Epidermal melanocyte (primary cell): Measurements from ENCODE around the gene NR2E3.

Source experiments
- DNase-seq: peaks from one replicate; pipeline ENCODE4 v3.0.0; 2011; ENCODE audit warnings: low spot score; ENCODE audit not compliant: insufficient read length

The NR2E3 gene

GRCh38 chr15:71790081-71790480 lies 20.3 kb upstream of the NR2E3 start:
- no peak for DNase-seq

- no peak for DNase-seq
These were observed 18.4 kb upstream of the NR2E3 start for GRCh38 chr15:71791975-71792374.

GRCh38 chr15:71792521-71792920 lies 17.8 kb upstream of the NR2E3 start:
- DNase-seq: peak; percentile 47

GRCh38 chr15:71798641-71799040 lies 11.7 kb upstream of the NR2E3 start:
- DNase-seq: no peak

- no peak for DNase-seq
These were observed 10.2 kb upstream of the NR2E3 start for GRCh38 chr15:71800190-71800589.

GRCh38 chr15:71800835-71801745 lies 9.3 kb upstream of the NR2E3 start:
- peak; percentile 78 for DNase-seq

- DNase-seq: no peak
These were observed 8.3 kb upstream of the NR2E3 start for GRCh38 chr15:71801935-71802655.

- DNase-seq: no peak
These were observed 7.6 kb upstream of the NR2E3 start for GRCh38 chr15:71802770-71803169.

- no peak for DNase-seq
These were observed 6.1 kb upstream of the NR2E3 start for GRCh38 chr15:71804226-71804625.

- peak; percentile 34 for DNase-seq
These were observed 5.5 kb upstream of the NR2E3 start for GRCh38 chr15:71804695-71805470.

DNA sequence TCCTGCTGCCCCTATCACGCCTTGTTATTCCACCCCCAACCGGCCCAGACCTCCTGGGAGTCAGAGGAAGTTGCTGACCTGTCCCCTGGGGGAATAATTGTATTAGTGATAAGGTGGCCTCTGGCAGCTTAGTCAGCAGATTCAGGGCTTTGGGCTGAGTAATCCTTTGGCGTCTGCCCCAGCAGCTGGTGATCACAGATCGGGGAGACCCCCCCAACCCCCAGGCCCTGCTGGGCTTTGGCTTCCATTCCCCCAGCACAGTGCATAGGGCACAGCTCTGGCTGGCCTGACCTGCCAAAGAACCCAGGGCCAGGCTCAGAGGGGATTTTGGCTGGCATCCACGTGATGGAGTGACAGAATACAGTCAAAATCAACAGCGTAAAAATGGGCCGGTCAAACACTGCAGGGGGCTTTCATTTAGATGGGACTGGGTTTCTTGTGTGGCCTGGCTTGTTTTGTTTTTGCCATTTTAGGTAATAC lies 3.9 kb upstream of the NR2E3 start:
- no peak for DNase-seq

GRCh38 chr15:71807125-71807629 lies 3.2 kb upstream of the NR2E3 start:
- DNase-seq: no peak

GRCh38 chr15:71807691-71808091 lies 2.7 kb upstream of the NR2E3 start:
- DNase-seq: no peak

DNA sequence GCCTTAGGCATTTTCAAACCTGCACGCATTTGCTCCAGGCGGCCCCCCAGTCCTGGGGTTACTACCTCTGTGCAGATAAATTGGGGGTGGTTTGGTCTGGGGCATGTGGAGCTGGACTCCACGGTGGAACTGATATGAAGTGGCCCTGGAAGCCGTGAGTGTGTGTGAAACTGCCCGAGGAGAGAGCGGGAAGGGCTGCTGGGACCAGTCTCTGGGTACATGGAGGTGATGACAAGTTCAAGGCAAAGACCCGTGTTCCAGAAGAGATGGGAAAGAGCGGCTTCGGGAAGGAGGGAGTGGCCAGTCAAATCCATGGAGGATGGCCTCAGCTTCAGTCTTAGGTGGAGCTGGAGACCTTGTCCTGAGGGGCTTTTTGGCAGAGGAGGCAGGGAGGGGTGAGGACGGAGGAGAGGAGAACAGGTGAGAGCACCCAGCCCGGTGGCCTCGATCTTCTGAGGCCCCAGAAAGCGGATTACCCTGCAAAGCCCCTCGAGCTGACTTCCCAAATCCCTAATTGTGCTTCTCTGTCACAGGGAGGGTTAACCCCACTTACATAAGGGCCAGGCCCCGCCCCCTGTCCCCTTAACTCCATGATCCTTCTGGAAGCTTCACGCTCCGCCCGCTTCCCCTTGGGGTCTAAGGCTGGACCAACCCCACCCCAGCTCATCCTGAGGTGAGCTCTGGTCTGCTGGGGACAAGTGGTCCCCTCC lies 1.9 kb upstream of the NR2E3 start:
- DNase-seq: no peak

- DNase-seq: no peak
These were observed 1.0 kb upstream of the NR2E3 start for GRCh38 chr15:71809346-71809745.

- DNase-seq: no peak
These were observed 832 bp downstream of the NR2E3 start for GRCh38 chr15:71811036-71811736.

DNA sequence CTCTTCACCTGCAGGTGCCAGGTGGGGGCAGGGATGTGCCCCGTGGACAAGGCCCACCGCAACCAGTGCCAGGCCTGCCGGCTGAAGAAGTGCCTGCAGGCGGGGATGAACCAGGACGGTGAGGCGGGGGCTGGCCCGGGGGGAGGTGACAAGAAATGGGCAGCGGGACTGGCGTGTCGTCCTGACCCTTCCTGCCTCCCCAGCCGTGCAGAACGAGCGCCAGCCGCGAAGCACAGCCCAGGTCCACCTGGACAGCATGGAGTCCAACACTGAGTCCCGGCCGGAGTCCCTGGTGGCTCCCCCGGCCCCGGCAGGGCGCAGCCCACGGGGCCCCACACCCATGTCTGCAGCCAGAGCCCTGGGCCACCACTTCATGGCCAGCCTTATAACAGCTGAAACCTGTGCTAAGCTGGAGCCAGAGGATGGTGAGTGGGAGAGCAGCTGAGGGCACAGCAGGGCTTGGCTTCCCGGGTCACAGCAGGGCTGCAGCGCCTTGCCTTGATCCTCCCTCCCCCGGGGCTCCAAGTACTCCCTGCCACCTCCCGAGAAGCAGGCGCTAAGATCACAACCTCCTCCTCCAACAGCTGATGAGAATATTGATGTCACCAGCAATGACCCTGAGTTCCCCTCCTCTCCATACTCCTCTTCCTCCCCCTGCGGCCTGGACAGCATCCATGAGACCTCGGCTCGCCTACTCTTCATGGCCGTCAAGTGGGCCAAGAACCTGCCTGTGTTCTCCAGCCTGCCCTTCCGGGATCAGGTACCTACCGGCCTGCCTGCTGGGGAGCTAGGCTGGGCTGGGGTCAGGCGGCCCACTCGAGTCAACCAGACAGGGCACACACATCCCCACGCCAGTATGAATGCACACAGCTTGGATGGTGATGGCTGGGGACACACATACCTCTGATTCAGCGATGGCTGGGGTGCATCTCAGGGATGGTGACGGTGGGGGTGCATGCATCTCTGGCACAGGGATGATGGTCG lies 1.7 kb downstream of the NR2E3 start:
- no peak for DNase-seq

- no peak for DNase-seq
These were observed 2.8 kb downstream of the NR2E3 start for GRCh38 chr15:71812966-71813722.
